ENCODE data around the gene SLC2A14.

GRCh38 chr12:7806863-7807487 is 65.7 kb downstream of the SLC2A14 start:
- TF ChIP-seq, protein P1, sequence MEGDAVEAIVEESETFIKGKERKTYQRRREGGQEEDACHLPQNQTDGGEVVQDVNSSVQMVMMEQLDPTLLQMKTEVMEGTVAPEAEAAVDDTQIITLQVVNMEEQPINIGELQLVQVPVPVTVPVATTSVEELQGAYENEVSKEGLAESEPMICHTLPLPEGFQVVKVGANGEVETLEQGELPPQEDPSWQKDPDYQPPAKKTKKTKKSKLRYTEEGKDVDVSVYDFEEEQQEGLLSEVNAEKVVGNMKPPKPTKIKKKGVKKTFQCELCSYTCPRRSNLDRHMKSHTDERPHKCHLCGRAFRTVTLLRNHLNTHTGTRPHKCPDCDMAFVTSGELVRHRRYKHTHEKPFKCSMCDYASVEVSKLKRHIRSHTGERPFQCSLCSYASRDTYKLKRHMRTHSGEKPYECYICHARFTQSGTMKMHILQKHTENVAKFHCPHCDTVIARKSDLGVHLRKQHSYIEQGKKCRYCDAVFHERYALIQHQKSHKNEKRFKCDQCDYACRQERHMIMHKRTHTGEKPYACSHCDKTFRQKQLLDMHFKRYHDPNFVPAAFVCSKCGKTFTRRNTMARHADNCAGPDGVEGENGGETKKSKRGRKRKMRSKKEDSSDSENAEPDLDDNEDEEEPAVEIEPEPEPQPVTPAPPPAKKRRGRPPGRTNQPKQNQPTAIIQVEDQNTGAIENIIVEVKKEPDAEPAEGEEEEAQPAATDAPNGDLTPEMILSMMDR (IDR thresholded peaks at IDR 0.05; ENCODE audit: insufficient read depth, low read length, poor library complexity, severe bottlenecking): peak; percentile 95
- TF ChIP-seq EZH2phosphoT487 (conservative IDR thresholded peaks at IDR 0.05; ENCODE audit: low read length): no peak
